Cardiac fibroblast (primary cell): Measurements from ENCODE around the gene CDCP1.

ENCODE experiments used
- DNase-seq, 2 donors: peaks; one replicate each; pipeline versions ENCODE4 v3.0.0 to v3.0.0-alpha.2; 2010; ENCODE audit warnings: low read depth in 2 of 2
- H3K4me3 ChIP-seq, 2 donors: replicated peaks in 1 of 2; 1 replicate in 1 of 2; 2 replicates in 1 of 2; pipeline ENCODE4 v1.5.1; 2011; ENCODE audit warnings: low read depth in 2 of 2, low read length in 2 of 2, mild to moderate bottlenecking in 2 of 2, moderate library complexity in 1 of 2
- TF ChIP-seq, protein P1 (sequence below): IDR thresholded peaks from one replicate; pipeline ENCODE4 v1.5.1; 2011; ENCODE audit warnings: low read depth, mild to moderate bottlenecking, low read length, inconsistent platforms

CDCP1 gene

DNA sequence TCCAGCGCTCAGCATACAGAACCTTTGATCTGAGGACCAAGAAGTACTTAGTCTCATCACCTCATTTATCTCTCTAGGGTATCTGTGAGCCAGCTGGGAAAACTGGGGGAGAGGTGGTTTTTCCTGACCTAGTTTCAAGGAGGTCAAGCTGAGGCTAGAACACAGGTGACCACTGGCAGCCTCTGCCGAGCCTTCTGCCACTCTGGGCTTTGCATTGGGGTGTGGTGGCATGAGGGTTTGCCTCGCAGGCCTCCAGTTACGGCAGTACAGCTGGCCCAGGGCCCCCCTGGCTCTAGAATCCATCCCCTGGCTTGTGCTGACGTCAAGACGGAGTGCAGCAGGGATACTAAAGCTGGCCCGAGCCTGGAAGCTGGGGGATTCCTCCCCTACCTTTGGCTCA, 34.7 kb upstream of the CDCP1 start:
- no peak for DNase-seq
- TF ChIP-seq, protein P1, sequence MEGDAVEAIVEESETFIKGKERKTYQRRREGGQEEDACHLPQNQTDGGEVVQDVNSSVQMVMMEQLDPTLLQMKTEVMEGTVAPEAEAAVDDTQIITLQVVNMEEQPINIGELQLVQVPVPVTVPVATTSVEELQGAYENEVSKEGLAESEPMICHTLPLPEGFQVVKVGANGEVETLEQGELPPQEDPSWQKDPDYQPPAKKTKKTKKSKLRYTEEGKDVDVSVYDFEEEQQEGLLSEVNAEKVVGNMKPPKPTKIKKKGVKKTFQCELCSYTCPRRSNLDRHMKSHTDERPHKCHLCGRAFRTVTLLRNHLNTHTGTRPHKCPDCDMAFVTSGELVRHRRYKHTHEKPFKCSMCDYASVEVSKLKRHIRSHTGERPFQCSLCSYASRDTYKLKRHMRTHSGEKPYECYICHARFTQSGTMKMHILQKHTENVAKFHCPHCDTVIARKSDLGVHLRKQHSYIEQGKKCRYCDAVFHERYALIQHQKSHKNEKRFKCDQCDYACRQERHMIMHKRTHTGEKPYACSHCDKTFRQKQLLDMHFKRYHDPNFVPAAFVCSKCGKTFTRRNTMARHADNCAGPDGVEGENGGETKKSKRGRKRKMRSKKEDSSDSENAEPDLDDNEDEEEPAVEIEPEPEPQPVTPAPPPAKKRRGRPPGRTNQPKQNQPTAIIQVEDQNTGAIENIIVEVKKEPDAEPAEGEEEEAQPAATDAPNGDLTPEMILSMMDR: no peak
- H3K4me3 ChIP-seq: no peak overlapping the region

DNA sequence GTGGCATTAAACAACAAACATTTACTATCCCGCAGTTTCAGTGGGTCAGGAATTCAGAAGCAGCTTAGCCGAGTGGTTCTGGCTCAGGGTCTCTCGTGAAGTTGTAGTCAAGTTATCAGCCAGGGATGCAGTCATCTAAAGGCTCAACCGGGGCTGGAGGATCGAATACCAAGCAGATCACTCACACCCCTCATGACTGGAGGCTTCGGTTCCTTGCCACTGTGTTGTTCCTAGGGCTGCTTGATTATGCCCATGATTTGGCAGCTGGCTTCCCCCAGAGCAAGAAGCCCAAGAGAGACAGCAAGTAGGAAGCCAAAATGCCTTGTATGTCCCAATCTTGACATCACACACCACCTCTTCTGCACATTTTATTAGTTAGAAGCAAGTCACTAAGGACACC, 33.9 kb upstream of the CDCP1 start:
- H3K4me3 ChIP-seq: no peak overlapping the region
- TF ChIP-seq, protein P1: no peak
- peak; percentile 41 to 63 for DNase-seq

DNA sequence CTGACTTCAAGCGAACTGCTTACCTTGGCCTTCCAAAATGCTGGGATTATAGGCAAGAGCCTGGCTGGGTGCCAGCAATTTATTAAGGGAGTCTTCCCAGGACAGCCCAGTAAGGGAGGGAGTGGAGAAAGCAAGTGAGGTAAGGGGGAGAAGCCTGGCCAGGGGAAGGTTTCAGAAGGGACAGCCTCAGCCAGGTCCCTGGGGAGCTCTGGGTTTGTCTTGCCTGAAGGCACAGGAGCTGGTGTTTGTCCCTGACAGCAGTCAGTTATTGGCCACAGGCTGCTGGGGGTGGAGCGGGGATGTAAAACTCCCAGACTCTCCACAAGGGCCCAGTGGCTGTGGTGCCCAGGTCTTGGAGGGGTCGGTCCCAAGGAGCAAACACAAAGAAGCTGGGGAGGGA, 33.0 kb upstream of the CDCP1 start:
- no peak for DNase-seq

DNA sequence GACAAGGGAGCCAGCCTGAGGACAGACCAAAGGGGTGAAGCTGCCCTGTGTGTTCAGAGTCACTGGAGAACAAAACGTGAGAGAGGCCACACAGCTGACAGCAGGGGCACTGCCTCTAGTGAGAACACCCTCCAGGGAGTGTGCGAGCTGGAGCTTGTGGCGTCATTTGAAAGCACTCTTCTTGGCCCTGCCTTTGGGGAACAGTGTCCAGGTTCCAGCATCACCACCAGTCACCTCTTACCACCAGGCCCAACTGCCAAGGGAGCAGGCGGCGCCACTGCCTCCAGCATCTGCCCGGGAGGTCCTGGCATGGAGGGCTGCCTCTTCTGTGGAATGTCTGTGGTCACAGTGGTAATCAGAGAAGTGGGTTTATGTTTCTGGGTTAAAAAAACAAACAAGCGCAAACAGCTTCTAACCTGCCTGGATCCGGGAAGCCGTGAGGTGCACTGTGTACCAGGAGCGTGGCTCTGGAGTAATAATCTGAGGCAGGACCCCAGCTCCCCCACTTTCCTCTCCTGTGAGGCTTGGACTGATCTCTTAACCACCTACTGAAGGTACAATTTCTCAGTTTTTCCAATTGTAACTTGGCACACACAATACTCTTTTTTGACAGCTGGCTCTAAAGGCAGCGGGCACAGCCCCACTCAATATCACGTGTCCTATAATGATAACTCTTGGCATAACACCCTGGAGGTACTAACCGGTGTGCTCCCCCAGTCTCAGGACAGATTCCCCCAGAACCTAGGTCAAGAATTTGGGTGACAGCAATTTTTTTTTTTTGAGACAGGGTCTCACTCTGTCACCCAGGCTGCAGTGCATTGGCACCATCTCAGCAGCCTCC, 32.2 kb upstream of the CDCP1 start:
- TF ChIP-seq, protein P1: no peak
- peak in 1 of 2 donors; percentile 52 for DNase-seq
- no peak overlapping the region for H3K4me3 ChIP-seq

More for the DNA sequence above, 33.0 kb upstream of the CDCP1 start:
- no peak overlapping the region for H3K4me3 ChIP-seq
- TF ChIP-seq, protein P1: no peak

DNA sequence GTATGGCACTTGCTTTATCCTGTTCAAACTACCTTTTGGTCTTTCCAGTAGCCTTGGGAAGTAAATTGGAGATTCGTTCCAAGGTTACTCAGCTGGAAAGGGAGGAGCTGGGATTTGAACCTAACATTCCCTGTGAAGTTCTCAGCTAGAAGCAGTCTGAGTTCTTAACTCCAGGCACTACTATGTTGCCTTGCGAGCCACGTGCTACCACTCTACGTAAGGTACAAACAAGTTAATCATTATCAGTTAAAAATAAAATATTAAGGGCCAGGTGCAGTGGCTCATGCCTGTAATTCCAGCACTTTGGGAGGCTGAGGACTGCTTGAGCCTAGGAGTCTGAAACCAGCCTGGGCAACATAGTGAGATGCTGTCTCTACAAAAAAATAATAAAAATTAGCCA, 30.7 kb upstream of the CDCP1 start:
- no peak for DNase-seq
- no peak overlapping the region for H3K4me3 ChIP-seq
- TF ChIP-seq, protein P1: no peak

DNA sequence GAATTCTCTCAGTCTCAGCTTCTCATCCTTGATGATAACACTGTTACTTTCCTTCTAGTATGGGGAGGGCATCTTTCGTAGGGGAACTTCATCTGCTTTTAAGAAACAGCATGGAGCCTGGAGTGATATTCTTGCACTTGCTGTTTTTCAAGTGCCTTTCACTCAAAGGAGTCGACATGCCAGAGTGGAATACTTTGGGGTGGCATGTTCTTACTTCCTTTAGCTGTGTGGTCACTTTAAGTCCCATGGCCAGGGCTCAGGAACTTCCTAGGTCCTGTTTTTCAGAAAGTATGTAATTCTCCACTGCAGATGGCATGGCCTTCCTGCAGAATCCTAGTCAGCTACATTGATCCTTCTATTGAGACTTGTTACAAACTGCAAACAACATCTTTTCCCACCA, 28.1 kb upstream of the CDCP1 start:
- no peak overlapping the region for H3K4me3 ChIP-seq
- TF ChIP-seq, protein P1: no peak
- no peak for DNase-seq
